K562 (cell line): Measurements from ENCODE around the gene FANCI.

Experiments
- IRF2 ChIP-seq: sonication (generic); formaldehyde crosslinking; IDR thresholded peaks from 2 replicates; pipeline ENCODE4 v1.8.1; 2022; ENCODE audit warnings: mild to moderate bottlenecking, missing genetic modification reagents
- JUN ChIP-seq, 2 experiments: sonication (generic) in 1 of 2; formaldehyde crosslinking in 1 of 2; IDR thresholded peaks; 2 replicates each; pipeline versions ENCODE4 v1.6.1 to v1.8.0; 2012 to 2022; ENCODE audit warnings: borderline replicate concordance in 2 of 2, mild to moderate bottlenecking in 2 of 2, improper control_type of control experiment in 1 of 2, low read depth in 1 of 2, low read length in 1 of 2, missing genetic modification reagents in 1 of 2
- NEUROD1 ChIP-seq: fragments of 150-350 bp; IDR thresholded peaks from 2 replicates; pipeline ENCODE4 v1.6.1; 2014; ENCODE audit warnings: borderline replicate concordance, low read length, low read depth; ENCODE audit not compliant: partially characterized antibody
- RAD21 ChIP-seq, 2 experiments: fragments of 250-450 bp in 1 of 2; fragments of 450-650 bp in 1 of 2; sonication (Bioruptor Pico) in 1 of 2; formaldehyde crosslinking in 1 of 2; IDR thresholded peaks in 1 of 2; conservative IDR thresholded peaks in 1 of 2; 2 replicates each; pipeline versions ENCODE4 v1.4.0 to v1.8.0; 2020 to 2022; ENCODE audit warnings: mild to moderate bottlenecking in 2 of 2, moderate library complexity in 1 of 2
- ZNF41 ChIP-seq: fragments of 250-450 bp; sonication (Bioruptor Pico); conservative IDR thresholded peaks from 2 replicates; pipeline ENCODE4 v1.4.0; 2020; ENCODE audit warnings: mild to moderate bottlenecking

DNA sequence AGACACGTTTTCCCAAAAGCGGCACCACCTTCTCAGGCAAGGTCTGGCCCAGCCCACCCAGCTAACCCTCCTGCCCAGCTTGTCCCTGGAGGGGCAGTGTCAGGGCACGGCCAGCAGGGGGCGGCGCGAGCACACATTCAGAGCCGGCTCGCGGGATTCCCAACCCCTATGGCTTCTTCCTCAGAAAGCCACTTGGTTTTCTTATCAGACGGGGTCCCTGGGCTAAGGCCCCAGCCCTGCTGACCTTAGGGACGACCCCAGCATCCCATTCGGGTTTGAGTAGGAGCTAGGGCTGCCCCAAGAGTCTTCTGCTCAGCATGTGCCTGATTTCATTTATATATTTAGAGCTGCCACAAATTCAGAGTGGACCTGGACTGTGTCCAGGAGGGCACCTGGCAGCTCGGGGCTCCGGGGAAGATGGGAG lies 36.9 kb upstream of the FANCI start:
- TF ChIP-seq ZNF41 (CRISPR knock-in tag) (no peak), IRF2 (CRISPR knock-in tag) (no peak), JUN (IDR thresholded peaks at IDR 0.05; ENCODE audit: borderline replicate concordance, low read depth, low read length) (no peak), JUN (CRISPR knock-in tag; IDR thresholded peaks at IDR 0.05; ENCODE audit: borderline replicate concordance) (no peak), NEUROD1 (no peak), RAD21 (CRISPR knock-in tag; conservative IDR thresholded peaks at IDR 0.05 in 1 of 2, IDR thresholded peaks at IDR 0.05 in 1 of 2) (peak; percentile 80 to 91)
